ENCODE data around the gene KCNQ1. TPM values are rescaled to one million over a fixed set of nuclear protein-coding genes. Genes with fewer than 3 reads are reported as not detected.

The KCNQ1 gene
- total RNA-seq, 1 donor: 1.1 TPM

GRCh38 chr11:2825261-2825888 lies 380.6 kb downstream of the KCNQ1 start:
- DNase-seq (ENCODE audit: low read depth in 2 of 3, low spot score in 2 of 3): no peak

- peak in 2 of 3 donors; percentile 85 to 92 for DNase-seq (ENCODE audit: low read depth in 2 of 3, low spot score in 2 of 3)
Observed at GRCh38 chr11:2825889-2826678, 381.3 kb downstream of the KCNQ1 start.

DNA sequence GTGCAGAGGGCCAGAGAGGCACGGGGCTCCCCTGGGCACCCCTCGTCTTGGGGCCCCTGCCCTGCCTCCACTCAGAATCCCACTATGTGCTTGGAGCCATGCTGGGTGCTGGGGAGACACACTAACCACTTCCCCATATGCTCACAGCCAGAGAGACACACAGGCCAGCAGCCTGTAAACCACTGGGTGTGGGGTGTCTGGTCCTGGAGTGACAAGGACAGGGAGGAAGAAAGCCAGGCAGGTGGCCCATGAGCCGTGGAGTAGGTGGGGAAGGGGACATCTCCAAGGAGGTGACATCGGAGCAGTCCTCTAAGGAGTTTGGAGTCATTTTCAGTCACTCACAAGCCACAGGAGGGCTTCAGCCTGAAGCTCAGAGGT lies 381.9 kb downstream of the KCNQ1 start:
- DNase-seq (ENCODE audit: low read depth in 2 of 3, low spot score in 2 of 3): peak in 2 of 3 donors; percentile 74 to 90

GRCh38 chr11:2827256-2827655 lies 382.4 kb downstream of the KCNQ1 start:
- DNase-seq (ENCODE audit: low read depth in 2 of 3, low spot score in 2 of 3): no peak

GRCh38 chr11:2827792-2828191 lies 383.0 kb downstream of the KCNQ1 start:
- DNase-seq (ENCODE audit: low read depth in 2 of 3, low spot score in 2 of 3): no peak

GRCh38 chr11:2828585-2829330 lies 383.9 kb downstream of the KCNQ1 start:
- no peak for DNase-seq (ENCODE audit: low read depth in 2 of 3, low spot score in 2 of 3)

DNA sequence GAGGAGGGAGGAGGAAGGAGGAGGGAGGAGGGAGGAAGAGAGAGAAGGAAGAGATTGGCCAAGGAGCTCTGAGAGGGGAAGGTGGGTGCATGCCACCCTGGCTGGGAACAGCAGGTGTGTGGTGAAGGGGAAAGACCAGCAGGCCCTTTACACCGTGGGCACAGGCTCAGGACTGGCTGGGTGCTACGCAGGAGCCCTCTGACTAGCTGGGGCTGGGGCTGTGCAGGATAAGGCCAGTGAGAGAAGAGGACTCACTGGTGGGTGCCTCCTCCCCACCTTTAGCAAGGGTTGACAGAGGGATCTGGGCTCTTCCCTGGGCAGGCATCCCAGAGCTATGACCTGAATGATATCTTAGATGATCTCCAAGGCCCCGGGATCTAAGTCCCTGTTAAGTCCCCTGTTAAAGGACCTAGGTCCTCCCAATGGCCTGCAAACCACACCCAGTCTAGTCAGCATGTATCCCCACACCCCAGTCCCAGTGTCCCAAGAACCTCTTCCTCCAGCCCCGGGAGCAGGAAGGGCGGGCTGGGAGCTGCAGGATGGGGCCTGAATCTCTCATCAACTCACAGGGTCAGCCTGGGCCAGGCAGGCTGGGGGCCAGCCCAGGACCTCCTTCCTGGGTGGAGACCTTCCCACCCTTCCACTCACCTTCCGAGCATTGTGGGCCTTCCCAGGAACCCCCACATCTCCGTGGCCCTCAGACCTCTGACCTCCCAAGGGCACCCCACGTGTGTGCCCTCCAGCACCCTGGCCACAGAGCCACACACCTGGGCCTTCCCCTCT lies 385.4 kb downstream of the KCNQ1 start:
- DNase-seq (ENCODE audit: low read depth in 2 of 3, low spot score in 2 of 3): no peak

- DNase-seq (ENCODE audit: low read depth in 2 of 3, low spot score in 2 of 3): no peak
Observed at GRCh38 chr11:2830886-2831285, 386.1 kb downstream of the KCNQ1 start.

GRCh38 chr11:2831781-2832532 lies 387.1 kb downstream of the KCNQ1 start:
- no peak for DNase-seq (ENCODE audit: low read depth in 2 of 3, low spot score in 2 of 3)

DNA sequence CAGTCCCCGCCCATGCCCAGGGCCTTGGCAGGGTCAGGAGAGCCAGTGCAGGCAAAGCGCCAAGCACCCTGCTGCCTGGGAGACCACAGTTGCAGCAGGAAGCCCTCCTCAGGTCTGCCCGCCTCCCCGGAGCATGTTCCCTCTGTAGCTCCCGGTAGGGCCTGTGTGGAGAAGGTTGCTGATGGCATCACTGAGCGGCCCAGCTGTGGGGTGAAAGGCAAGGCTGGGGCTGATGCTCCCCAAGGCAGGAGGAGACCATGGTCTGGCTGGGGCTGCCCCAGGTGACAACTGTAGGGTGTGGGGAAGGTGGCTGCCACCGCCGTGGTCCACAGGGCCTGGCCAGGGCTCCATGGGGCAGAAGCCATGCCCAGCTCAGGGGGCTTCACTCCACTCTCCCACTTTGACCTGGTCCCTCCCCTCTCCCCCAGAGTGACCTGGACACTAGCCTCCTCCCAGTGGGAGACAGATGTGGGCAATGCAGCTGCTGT lies 387.8 kb downstream of the KCNQ1 start:
- DNase-seq (ENCODE audit: low read depth in 2 of 3, low spot score in 2 of 3): no peak

- no peak for DNase-seq (ENCODE audit: low read depth in 2 of 3, low spot score in 2 of 3)
Observed at GRCh38 chr11:2833051-2833715, 388.4 kb downstream of the KCNQ1 start.

GRCh38 chr11:2833716-2834502 lies 389.1 kb downstream of the KCNQ1 start:
- DNase-seq (ENCODE audit: low read depth in 2 of 3, low spot score in 2 of 3): no peak

DNA sequence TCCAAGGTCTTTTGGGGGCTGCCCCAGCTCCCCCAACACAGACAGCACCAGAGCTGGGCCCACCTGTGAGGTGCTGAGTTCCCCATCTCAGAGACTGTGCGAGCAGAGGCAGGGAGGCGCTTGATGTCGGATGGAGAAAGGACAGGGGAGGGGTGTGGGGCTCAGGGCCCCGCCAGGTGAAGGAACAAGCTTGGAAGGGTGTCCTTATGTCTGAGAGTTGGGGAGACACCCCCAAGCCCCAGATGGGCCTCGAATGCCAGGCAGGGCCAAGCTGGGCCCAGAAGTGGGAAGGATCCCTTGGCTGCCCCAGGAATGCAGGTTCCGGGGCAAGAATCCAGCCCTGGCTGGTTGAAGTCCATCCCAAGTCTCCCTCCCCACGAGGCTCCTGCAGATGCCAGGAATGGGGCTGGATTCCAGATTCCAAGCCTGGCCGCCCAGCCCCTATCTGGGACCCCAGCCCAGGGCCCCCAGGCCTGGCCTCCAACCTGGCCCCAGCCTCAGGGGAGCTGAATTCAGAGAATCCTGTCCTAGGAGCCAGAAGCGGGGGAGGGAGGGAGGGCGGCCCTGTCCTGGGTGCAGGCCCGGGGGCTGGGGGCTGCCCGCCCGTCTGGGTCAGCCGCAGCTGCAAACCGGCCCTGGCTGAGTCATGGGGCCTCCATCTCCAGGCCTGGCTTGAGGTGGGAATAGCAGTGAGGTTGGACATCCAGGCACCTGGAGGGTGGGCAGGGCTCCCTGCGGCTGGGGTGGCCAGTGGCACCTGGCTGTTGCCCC lies 389.9 kb downstream of the KCNQ1 start:
- DNase-seq (ENCODE audit: low read depth in 2 of 3, low spot score in 2 of 3): no peak

DNA sequence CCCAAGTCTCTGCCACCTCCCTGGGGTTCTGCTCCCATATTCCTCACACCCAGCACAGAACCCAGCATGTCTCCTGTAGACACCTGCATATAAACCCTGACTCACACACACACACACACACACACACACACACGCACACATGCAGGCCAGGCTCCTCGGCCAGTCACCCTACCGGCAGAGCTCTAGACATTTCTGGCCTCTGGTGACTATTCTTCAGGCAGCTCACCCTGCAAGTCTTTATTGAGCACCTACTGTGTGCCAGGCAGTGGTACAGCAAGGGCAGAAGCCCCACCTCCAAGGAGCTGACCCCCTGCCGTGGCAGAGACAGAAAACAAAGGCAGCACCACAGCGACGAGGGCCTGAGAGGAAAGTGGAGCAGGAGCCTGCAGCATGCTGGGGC lies 390.5 kb downstream of the KCNQ1 start:
- DNase-seq (ENCODE audit: low read depth in 2 of 3, low spot score in 2 of 3): no peak

DNA sequence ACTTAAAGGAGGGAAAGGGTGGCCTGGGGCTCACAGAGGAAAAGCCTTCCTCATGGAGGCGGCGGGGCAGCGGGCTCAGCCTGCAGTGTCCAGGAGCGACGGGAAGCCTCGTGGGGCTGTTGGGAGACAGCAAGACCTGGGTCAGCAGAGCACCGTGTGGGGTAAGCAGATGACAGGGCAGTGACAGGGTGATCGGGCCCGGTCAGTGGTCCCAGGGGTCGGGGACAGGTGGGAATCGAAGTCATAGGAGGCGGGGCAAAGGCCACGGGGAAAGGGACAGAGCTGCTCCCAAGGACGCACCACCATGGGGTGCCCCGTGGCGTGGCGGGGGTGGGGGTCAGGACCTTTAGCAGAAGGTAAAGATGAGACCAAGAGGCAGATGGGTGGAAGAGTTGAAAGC lies 390.9 kb downstream of the KCNQ1 start:
- DNase-seq (ENCODE audit: low read depth in 2 of 3, low spot score in 2 of 3): no peak

DNA sequence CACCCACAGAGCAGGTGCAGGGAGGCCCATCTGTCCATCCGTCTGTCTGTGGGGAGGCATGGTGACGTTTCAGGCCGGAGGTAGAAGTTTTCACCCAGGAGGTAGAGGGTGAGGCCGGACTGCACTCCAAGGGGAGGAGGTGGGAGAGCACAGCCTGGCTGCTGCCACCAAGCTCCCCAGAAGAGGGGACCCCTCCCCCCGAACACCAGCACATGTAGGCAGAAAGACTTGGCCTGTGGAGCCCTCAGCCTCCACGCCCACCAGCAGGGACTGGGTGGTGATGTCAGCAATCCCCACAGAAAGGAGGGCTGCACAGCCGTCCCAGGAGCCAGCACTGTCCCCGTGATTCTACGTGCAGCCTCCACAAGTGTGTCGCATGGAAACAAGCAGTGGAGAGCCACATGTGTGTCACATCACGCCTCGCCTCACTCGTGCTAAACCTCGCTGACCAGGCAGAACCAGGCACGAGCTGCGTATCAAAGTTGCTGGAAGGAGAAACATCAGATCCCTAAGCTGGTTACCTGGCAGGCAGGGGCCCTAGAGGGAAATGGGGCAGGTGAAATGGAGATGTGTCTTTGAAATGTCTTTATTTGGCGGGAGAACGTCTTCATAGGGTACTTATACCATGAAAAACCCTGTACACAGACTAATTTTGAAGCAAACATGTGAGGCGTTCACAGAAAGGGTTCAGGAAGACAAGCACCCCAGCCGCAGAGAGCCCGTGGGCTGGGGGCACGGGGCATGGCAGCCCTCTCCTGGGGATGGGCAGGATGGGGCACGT lies 391.7 kb downstream of the KCNQ1 start:
- DNase-seq (ENCODE audit: low read depth in 2 of 3, low spot score in 2 of 3): no peak

DNA sequence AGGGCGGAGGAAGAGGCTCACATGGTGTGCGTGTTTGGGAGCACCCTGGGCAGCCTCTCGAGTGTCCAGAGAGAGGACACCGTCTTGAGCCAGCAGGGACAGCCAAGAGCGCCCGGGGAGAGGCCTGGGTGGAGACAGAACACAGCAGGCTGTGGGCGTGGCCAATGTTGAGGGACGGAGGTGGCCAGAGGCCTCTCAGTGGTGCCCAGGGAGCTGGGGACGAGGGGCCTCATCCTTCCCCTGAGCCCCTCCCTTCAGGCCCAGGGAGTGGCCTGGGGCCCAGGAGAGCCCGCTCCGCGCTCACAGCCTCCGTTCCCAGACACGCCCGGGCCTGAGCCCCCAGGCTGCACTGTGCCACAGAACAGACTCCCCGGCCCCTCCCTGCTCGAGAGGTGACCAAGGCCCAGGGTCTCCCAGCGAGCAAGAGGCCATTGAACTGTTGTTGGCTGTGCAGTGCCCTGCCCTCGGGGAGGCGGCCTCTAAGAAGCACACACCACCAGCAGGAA lies 392.3 kb downstream of the KCNQ1 start:
- DNase-seq (ENCODE audit: low read depth in 2 of 3, low spot score in 2 of 3): no peak
